Ishikawa (cell line): ENCODE data around the gene DNAJC6.

Experiments
- CEBPB ChIP-seq: IDR thresholded peaks from 2 replicates; pipeline ENCODE4 v1.6.1; 2012
- EP300 ChIP-seq: IDR thresholded peaks from 2 replicates; pipeline ENCODE4 v1.6.1; 2012; ENCODE audit warnings: borderline replicate concordance
- FOXM1 ChIP-seq: IDR thresholded peaks from 2 replicates; pipeline ENCODE4 v1.6.1; 2012; ENCODE audit warnings: low read depth, borderline replicate concordance
- RAD21 ChIP-seq: IDR thresholded peaks from 2 replicates; pipeline ENCODE4 v1.6.1; 2012; ENCODE audit warnings: low read depth
- REST ChIP-seq: IDR thresholded peaks from 2 replicates; pipeline ENCODE4 v1.6.1; 2012; ENCODE audit warnings: low read depth, mild to moderate bottlenecking
- TAF1 ChIP-seq: IDR thresholded peaks from 2 replicates; pipeline ENCODE4 v1.6.1; 2012; ENCODE audit warnings: low read depth, mild to moderate bottlenecking
- YY1 ChIP-seq: IDR thresholded peaks from 2 replicates; pipeline ENCODE4 v1.6.1; 2012; ENCODE audit warnings: low read depth

GRCh38 chr1:65297706-65298105 is 11.6 kb upstream of the DNAJC6 start:
- TF ChIP-seq YY1 (no peak), CEBPB (no peak), RAD21 (no peak), EP300 (no peak), TAF1 (no peak), REST (no peak), FOXM1 (no peak)
